Measurements from ENCODE around the gene TNN.
A peak's percentile ranks its signal among the peaks of the same experiment; 100 is the strongest.

TNN gene

GRCh38 chr1:175067362-175068106, at the start of gene TNN:
Gene TNN (plus strand): TSS chr1:175067833. CDS start chr1:175077419, 9,586 bp downstream.
- TF ChIP-seq CTCF (conservative IDR thresholded peaks at IDR 0.05) = no peak
- no peak within 1 kb of the TSS for H3K27ac ChIP-seq

GRCh38 chr1:175019524-175019923, 48.1 kb upstream of the TNN start:
- TF ChIP-seq CTCF (conservative IDR thresholded peaks at IDR 0.05) = no peak
- no peak overlapping the region for H3K27ac ChIP-seq

- TF ChIP-seq CTCF (conservative IDR thresholded peaks at IDR 0.05) = no peak
- peak within 1 kb of the TSS; percentile 81 for H3K27ac ChIP-seq
These were observed 44.4 kb upstream of the TNN start, which contains the start of gene MRPS14 for GRCh38 chr1:175023043-175023921. Gene MRPS14 (minus strand): TSS chr1:175023425. CDS start chr1:175023408, 17 bp downstream.

- peak overlapping the region; percentile 81 for H3K27ac ChIP-seq
These were observed 43.8 kb upstream of the TNN start for GRCh38 chr1:175023922-175024242.

GRCh38 chr1:175024773-175025172, 42.9 kb upstream of the TNN start:
- no peak overlapping the region for H3K27ac ChIP-seq
- no peak for TF ChIP-seq CTCF (conservative IDR thresholded peaks at IDR 0.05)

- TF ChIP-seq CTCF (conservative IDR thresholded peaks at IDR 0.05) = no peak
- H3K27ac ChIP-seq = no peak overlapping the region
These were observed 33.7 kb upstream of the TNN start for GRCh38 chr1:175033953-175034352.

GRCh38 chr1:175034775-175035174, 32.9 kb upstream of the TNN start:
- H3K27ac ChIP-seq = no peak overlapping the region
- TF ChIP-seq CTCF (conservative IDR thresholded peaks at IDR 0.05) = no peak

Measured in VCaP (cell line).